GM12878 (cell line): ENCODE data around the gene NPAS3. TPM values are rescaled to one million over a fixed set of nuclear protein-coding genes. Genes with fewer than 3 reads are reported as not detected.

Experiments
- ATF7 ChIP-seq: fragments of 450-650 bp; IDR thresholded peaks from 2 replicates; pipeline ENCODE4 v1.6.1; 2016; ENCODE audit warnings: low read depth, mild to moderate bottlenecking
- BHLHE40 ChIP-seq, 2 experiments: fragments of 450-650 bp in 1 of 2; IDR thresholded peaks; 2 replicates each; pipeline ENCODE4 v1.6.1; 2011 to 2017; ENCODE audit warnings: low read depth in 2 of 2, borderline replicate concordance in 1 of 2, improper control_type of control experiment in 1 of 2, low read length in 1 of 2, mild to moderate bottlenecking in 1 of 2
- CEBPB ChIP-seq, 2 experiments: fragments of 150-350 bp in 1 of 2; IDR thresholded peaks; 2 replicates each; pipeline ENCODE4 v1.6.1; 2012 to 2014; ENCODE audit warnings: low read depth in 2 of 2, low read length in 2 of 2, borderline replicate concordance in 1 of 2, inconsistent platforms in 1 of 2
- DPF2 ChIP-seq: fragments of 450-650 bp; IDR thresholded peaks from 2 replicates; pipeline ENCODE4 v1.6.1; 2017; ENCODE audit warnings: mild to moderate bottlenecking
- E4F1 ChIP-seq: fragments of 450-650 bp; IDR thresholded peaks from 2 replicates; pipeline ENCODE4 v1.6.1; 2018; ENCODE audit warnings: borderline replicate concordance, mild to moderate bottlenecking; ENCODE audit not compliant: partially characterized antibody
- IKZF2 ChIP-seq, 2 experiments: fragments of 450-650 bp; IDR thresholded peaks; 2 replicates each; pipeline ENCODE4 v1.6.1; 2017; ENCODE audit warnings: mild to moderate bottlenecking in 2 of 2, moderate library complexity in 2 of 2
- KAT2A ChIP-seq: conservative IDR thresholded peaks from 2 replicates; pipeline ENCODE4 v1.6.1; 2011; ENCODE audit warnings: low read depth, low read length; ENCODE audit not compliant: control insufficient read depth
- KDM1A ChIP-seq: fragments of 200-600 bp; sonication (generic); IDR thresholded peaks from 2 replicates; pipeline ENCODE4 v1.6.1; 2016; ENCODE audit warnings: borderline replicate concordance
- MTA2 ChIP-seq: fragments of 450-650 bp; IDR thresholded peaks from 2 replicates; pipeline ENCODE4 v1.6.1; 2016; ENCODE audit warnings: low read depth, mild to moderate bottlenecking, moderate library complexity
- NFXL1 ChIP-seq: fragments of 450-650 bp; IDR thresholded peaks from 2 replicates; pipeline ENCODE4 v1.6.1; 2017; ENCODE audit warnings: antibody characterized with exemption, mild to moderate bottlenecking, borderline replicate concordance
- PML ChIP-seq: IDR thresholded peaks from 2 replicates; pipeline ENCODE4 v1.6.1; 2012; ENCODE audit warnings: low read length, inconsistent platforms
- RCOR1 ChIP-seq: conservative IDR thresholded peaks from 2 replicates; pipeline ENCODE4 v1.6.1; 2012; ENCODE audit warnings: low read depth, low read length, improper control_type of control experiment
- SIX5 ChIP-seq: IDR thresholded peaks from 2 replicates; pipeline ENCODE4 v1.6.1; 2011; ENCODE audit warnings: mild to moderate bottlenecking, low read depth, low read length, moderate library complexity; ENCODE audit not compliant: severe bottlenecking
- SMAD1 ChIP-seq: fragments of 450-650 bp; IDR thresholded peaks from 2 replicates; pipeline ENCODE4 v1.6.1; 2018; ENCODE audit warnings: mild to moderate bottlenecking, low read depth; ENCODE audit not compliant: partially characterized antibody
- TBL1XR1 ChIP-seq: IDR thresholded peaks from 2 replicates; pipeline ENCODE4 v1.6.1; 2012; ENCODE audit warnings: low read depth, low read length, improper control_type of control experiment
- TCF3 ChIP-seq: IDR thresholded peaks from 2 replicates; pipeline ENCODE4 v1.6.1; 2012; ENCODE audit warnings: low read depth, mild to moderate bottlenecking, low read length, borderline replicate concordance; ENCODE audit not compliant: insufficient read depth
- USF1 ChIP-seq: IDR thresholded peaks from 2 replicates; pipeline ENCODE4 v1.6.1; 2011; ENCODE audit warnings: borderline replicate concordance, low read depth, mild to moderate bottlenecking, moderate library complexity, mixed read lengths, low read length; ENCODE audit not compliant: insufficient read depth; ENCODE audit errors: extremely low read length
- ZNF24 ChIP-seq: fragments of 450-650 bp; IDR thresholded peaks from 2 replicates; pipeline ENCODE4 v1.6.1; 2017; ENCODE audit warnings: antibody characterized with exemption, mild to moderate bottlenecking
- polyA plus RNA-seq, 11 experiments: library from polyadenylated mRNA; depleted of rRNA in 4 of 11; unstranded in 6 of 11; stranded (reverse) in 5 of 11; fragments of >200 nt; fragmentation: Nextera tagmentation in 4 of 11; fragmentation: Illumina TruSeq in 1 of 11; extraction: Ambion mirVana in 4 of 11; extraction: Trizol in 1 of 11; gene quantifications; 1 replicate in 1 of 11; 2 replicates in 10 of 11; pipeline versions ENCODE4 v1.2.1 to v1.2.3, GENCODE V29; 2011 to 2016; ENCODE audit warnings: inconsistent platforms in 2 of 11, missing spikeins in 2 of 11, low read depth in 1 of 11
- total RNA-seq, 4 experiments: library from RNA; depleted of rRNA in 3 of 4; stranded (reverse); fragments of >200 nt in 3 of 4; fragmentation: Illumina TruSeq in 1 of 4; extraction: Trizol in 1 of 4; gene quantifications; 2 replicates each; pipeline versions ENCODE4 v1.2.1 to v1.2.3, GENCODE V29; 2013 to 2021
- TF ChIP-seq, protein P1 (sequence below): IDR thresholded peaks from 2 replicates; pipeline ENCODE4 v1.6.1; 2012; ENCODE audit warnings: low read length, inconsistent platforms
- TF ChIP-seq, protein P2 (sequence below): fragments of 450-650 bp; IDR thresholded peaks from 2 replicates; pipeline ENCODE4 v1.6.1; 2017; ENCODE audit warnings: low read depth, mild to moderate bottlenecking, moderate library complexity
- TF ChIP-seq, protein P3 (sequence below): IDR thresholded peaks from 2 replicates; pipeline ENCODE4 v1.6.1; 2011; ENCODE audit warnings: mild to moderate bottlenecking, low read depth, low read length, moderate library complexity; ENCODE audit not compliant: insufficient replicate concordance

NPAS3 gene
- total and polyA plus RNA-seq, 10 of the 15 experiments (the other 5 are each of a cell fraction or from before 2014, with no cell fraction given), result under 0.01 to 2.7 (median 0.03) TPM; not detected in 6

- TF ChIP-seq, protein P1, sequence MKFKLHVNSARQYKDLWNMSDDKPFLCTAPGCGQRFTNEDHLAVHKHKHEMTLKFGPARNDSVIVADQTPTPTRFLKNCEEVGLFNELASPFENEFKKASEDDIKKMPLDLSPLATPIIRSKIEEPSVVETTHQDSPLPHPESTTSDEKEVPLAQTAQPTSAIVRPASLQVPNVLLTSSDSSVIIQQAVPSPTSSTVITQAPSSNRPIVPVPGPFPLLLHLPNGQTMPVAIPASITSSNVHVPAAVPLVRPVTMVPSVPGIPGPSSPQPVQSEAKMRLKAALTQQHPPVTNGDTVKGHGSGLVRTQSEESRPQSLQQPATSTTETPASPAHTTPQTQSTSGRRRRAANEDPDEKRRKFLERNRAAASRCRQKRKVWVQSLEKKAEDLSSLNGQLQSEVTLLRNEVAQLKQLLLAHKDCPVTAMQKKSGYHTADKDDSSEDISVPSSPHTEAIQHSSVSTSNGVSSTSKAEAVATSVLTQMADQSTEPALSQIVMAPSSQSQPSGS, result peak; percentile 78
- 0 out of 2 replicates have a peak, but pooled peaks have one; percentile 16 for TF ChIP-seq DPF2
- no peak for TF ChIP-seq ZNF24
- no peak for TF ChIP-seq KAT2A
- TF ChIP-seq TBL1XR1, result peak; percentile 58; the same call in 1 of the 2 replicates
- TF ChIP-seq BHLHE40 (IDR thresholded peaks at IDR 0.05; ENCODE audit: borderline replicate concordance in 1 of 2, low read depth in 2 of 2, low read length in 1 of 2), result peak; percentile 76 to 82
- no peak for TF ChIP-seq RCOR1
- TF ChIP-seq NFXL1, result no peak
- TF ChIP-seq, protein P2, sequence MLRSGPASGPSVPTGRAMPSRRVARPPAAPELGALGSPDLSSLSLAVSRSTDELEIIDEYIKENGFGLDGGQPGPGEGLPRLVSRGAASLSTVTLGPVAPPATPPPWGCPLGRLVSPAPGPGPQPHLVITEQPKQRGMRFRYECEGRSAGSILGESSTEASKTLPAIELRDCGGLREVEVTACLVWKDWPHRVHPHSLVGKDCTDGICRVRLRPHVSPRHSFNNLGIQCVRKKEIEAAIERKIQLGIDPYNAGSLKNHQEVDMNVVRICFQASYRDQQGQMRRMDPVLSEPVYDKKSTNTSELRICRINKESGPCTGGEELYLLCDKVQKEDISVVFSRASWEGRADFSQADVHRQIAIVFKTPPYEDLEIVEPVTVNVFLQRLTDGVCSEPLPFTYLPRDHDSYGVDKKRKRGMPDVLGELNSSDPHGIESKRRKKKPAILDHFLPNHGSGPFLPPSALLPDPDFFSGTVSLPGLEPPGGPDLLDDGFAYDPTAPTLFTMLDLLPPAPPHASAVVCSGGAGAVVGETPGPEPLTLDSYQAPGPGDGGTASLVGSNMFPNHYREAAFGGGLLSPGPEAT, result peak; percentile 70
- TF ChIP-seq TCF3, result no peak
- TF ChIP-seq E4F1, result no peak
- no peak for TF ChIP-seq USF1
- TF ChIP-seq, protein P3, sequence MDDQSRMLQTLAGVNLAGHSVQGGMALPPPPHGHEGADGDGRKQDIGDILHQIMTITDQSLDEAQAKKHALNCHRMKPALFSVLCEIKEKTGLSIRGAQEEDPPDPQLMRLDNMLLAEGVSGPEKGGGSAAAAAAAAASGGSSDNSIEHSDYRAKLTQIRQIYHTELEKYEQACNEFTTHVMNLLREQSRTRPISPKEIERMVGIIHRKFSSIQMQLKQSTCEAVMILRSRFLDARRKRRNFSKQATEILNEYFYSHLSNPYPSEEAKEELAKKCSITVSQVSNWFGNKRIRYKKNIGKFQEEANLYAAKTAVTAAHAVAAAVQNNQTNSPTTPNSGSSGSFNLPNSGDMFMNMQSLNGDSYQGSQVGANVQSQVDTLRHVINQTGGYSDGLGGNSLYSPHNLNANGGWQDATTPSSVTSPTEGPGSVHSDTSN, result no peak
- no peak for TF ChIP-seq PML
- peak; percentile 73 to 81 for TF ChIP-seq IKZF2 (IDR thresholded peaks at IDR 0.05)
- no peak for TF ChIP-seq SIX5
- TF ChIP-seq MTA2, result peak; percentile 50; the same call in 1 of the 2 replicates
- peak; percentile 84 for TF ChIP-seq ATF7
- peak; percentile 28 for TF ChIP-seq SMAD1
- no peak for TF ChIP-seq KDM1A
- TF ChIP-seq CEBPB (IDR thresholded peaks at IDR 0.05; ENCODE audit: borderline replicate concordance in 1 of 2, low read depth in 2 of 2, low read length in 2 of 2), result 0 out of 4 replicates have a peak, but pooled peaks of 1 of the 2 experiments have one; percentile 27
These were observed 439.1 kb downstream of the NPAS3 start (continued) for GRCh38 chr14:33377596-33378390.
